SK-N-SH (cell line): ENCODE results near the gene TENT5A. TPM values are rescaled to one million over a fixed set of nuclear protein-coding genes. Genes with fewer than 3 reads are reported as not detected.

Experiments used
- CTCF ChIA-PET: fragments of 300-600, 350-600 bp; formaldehyde crosslinking; extraction: SDS; loops from one replicate; lab custom pipeline; 2021; lab: Yijun Ruan, JAX
- POLR2A ChIA-PET: fragments of 350-600 bp; sonication (Branson Sonifier 250); formaldehyde crosslinking; extraction: SDS; loops from one replicate; lab custom pipeline; 2020; ENCODE audit warnings: antibody characterized with exemption, inconsistent platforms; lab: Yijun Ruan, JAX
- DNase-seq: peaks from one replicate; pipeline ENCODE4 v3.0.0; 2012
- H2AFZ ChIP-seq: fragments of 200-600 bp; sonication (generic); 2 replicates; pipeline ENCODE4 v1.8.1; 2016; ENCODE audit warnings: antibody characterized with exemption, mild to moderate bottlenecking, low read depth
- H3F3A ChIP-seq: fragments of 200-600 bp; sonication (generic); replicated peaks from 2 replicates; pipeline ENCODE3; 2016; ENCODE audit warnings: antibody characterized with exemption, mild to moderate bottlenecking; ENCODE audit not compliant: insufficient read depth
- H3K27ac ChIP-seq, 2 experiments: fragments of 200-500 bp in 1 of 2; fragments of 200-600 bp in 1 of 2; sonication (Bioruptor generic) in 1 of 2; sonication (generic), shearing (Covaris generic) in 1 of 2; 2 replicates each; pipeline versions ENCODE4 v1.5.1 to v1.6.1; 2014 to 2016; ENCODE audit warnings: low read depth in 2 of 2, inconsistent platforms in 1 of 2, low read length in 1 of 2, mild to moderate bottlenecking in 1 of 2, mixed read lengths in 1 of 2
- H3K27me3 ChIP-seq: fragments of 200-600 bp; sonication (generic), shearing (Covaris generic); 2 replicates; pipeline ENCODE4 v1.6.1; 2016; ENCODE audit warnings: mixed run types; ENCODE audit not compliant: insufficient read depth
- H3K36me3 ChIP-seq, 2 experiments: fragments of 200-500 bp in 1 of 2; fragments of 200-600 bp in 1 of 2; sonication (Bioruptor generic) in 1 of 2; sonication (generic) in 1 of 2; replicated peaks in 1 of 2; 2 replicates each; pipeline versions ENCODE3 to v1.5.1; 2014 to 2016; ENCODE audit warnings: low read length in 1 of 2, mild to moderate bottlenecking in 1 of 2; ENCODE audit not compliant: insufficient read depth in 2 of 2, control insufficient read depth in 1 of 2
- H3K4me1 ChIP-seq, 2 experiments: fragments of 200-500 bp in 1 of 2; fragments of 200-600 bp in 1 of 2; sonication (Bioruptor generic) in 1 of 2; sonication (generic), shearing (Covaris generic) in 1 of 2; 2 replicates each; pipeline versions ENCODE4 v1.5.1 to v1.6.1; 2014 to 2016; ENCODE audit warnings: low read depth in 1 of 2, low read length in 1 of 2, mixed run types in 1 of 2; ENCODE audit not compliant: insufficient read depth in 2 of 2, control insufficient read depth in 1 of 2
- H3K4me2 ChIP-seq: fragments of 200-600 bp; sonication (generic), shearing (Covaris generic); 2 replicates; pipeline ENCODE4 v1.6.1; 2017; ENCODE audit warnings: mixed run types
- H3K4me3 ChIP-seq, 2 experiments: fragments of 200-500 bp in 1 of 2; fragments of 200-600 bp in 1 of 2; sonication (Bioruptor generic) in 1 of 2; sonication (generic), shearing (Covaris generic) in 1 of 2; 2 replicates each; pipeline versions ENCODE4 v1.5.1 to v1.8.1; 2014 to 2016; ENCODE audit warnings: low read depth in 2 of 2, inconsistent platforms in 1 of 2, low read length in 1 of 2, mild to moderate bottlenecking in 1 of 2, mixed read lengths in 1 of 2, moderate library complexity in 1 of 2
- H3K79me2 ChIP-seq: fragments of 200-600 bp; sonication (generic); 2 replicates; pipeline ENCODE4 v1.8.1; 2017; ENCODE audit warnings: mild to moderate bottlenecking; ENCODE audit not compliant: insufficient read depth
- H3K9ac ChIP-seq: fragments of 200-600 bp; sonication (generic); 2 replicates; pipeline ENCODE4 v1.6.1; 2017; ENCODE audit warnings: mixed run types
- H3K9me2 ChIP-seq: fragments of 200-600 bp; sonication (generic); 2 replicates; pipeline ENCODE4 v1.6.1; 2017; ENCODE audit warnings: mixed run types
- H3K9me3 ChIP-seq: fragments of 200-600 bp; sonication (generic); 2 replicates; pipeline ENCODE4 v1.6.1; 2017; ENCODE audit warnings: mixed run types, mild to moderate bottlenecking, moderate library complexity
- H4K20me1 ChIP-seq: fragments of 200-600 bp; sonication (generic); 2 replicates; pipeline ENCODE4 v1.6.1; 2017; ENCODE audit warnings: mild to moderate bottlenecking, mixed run types; ENCODE audit not compliant: insufficient read depth
- ELF1 ChIP-seq: IDR thresholded peaks from 2 replicates; pipeline ENCODE4 v1.4.0; 2012
- GATA2 ChIP-seq: sonication (generic); formaldehyde crosslinking; IDR thresholded peaks from 2 replicates; pipeline ENCODE4 v1.5.0; 2020; ENCODE audit warnings: mild to moderate bottlenecking, missing genetic modification reagents
- POLR2AphosphoS5 ChIP-seq: IDR thresholded peaks from 2 replicates; pipeline ENCODE4 v1.6.1; 2012; ENCODE audit warnings: low read depth, low read length
- WGBS: methylation state at CpG from one replicate; pipeline ENCODE4 v1.1.6; 2017; ENCODE audit warnings: low lambda C conversion rate; 5-methylcytosine and 5-hydroxymethylcytosine counted together
- polyA plus RNA-seq, 3 experiments: library from polyadenylated mRNA; depleted of rRNA; stranded (reverse); fragments of >200 nt; gene quantifications; 2 replicates each; pipeline ENCODE4 v1.2.3, GENCODE V29; 2012
- TF ChIP-seq, protein P1 (sequence below): fragments of 150-350 bp; IDR thresholded peaks from 2 replicates; pipeline ENCODE4 v1.6.1; 2017; ENCODE audit warnings: antibody characterized with exemption, low read length, low read depth, borderline replicate concordance
- TF ChIP-seq, protein P2 (sequence below): IDR thresholded peaks from 2 replicates; pipeline ENCODE4 v1.6.1; 2012; ENCODE audit warnings: mild to moderate bottlenecking, low read depth, low read length, moderate library complexity

The TENT5A gene
- polyA plus RNA-seq, 1 of the 3 experiments (the other 2 are of a cell fraction): 4.9 TPM

DNA sequence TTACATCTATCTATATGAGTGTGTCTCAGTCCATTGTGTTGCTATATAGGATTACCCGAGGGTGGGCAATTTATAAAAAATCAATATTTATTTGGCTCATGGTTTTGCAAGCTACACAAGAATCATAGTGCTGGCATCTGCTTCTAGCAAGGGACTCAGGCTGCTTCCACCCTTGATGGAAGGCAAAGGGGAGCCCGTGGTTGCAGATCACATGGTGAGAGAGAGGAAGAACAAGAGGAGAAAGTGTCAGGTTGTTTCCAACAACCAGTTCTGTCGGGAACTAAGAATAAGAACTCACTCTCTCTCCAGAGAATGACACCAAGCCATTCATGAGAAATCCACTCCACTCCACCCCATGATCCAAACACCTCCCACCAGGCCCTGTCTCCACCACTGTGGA, 48.2 kb upstream of the TENT5A start:
- no peak overlapping the region for H3K27ac ChIP-seq
- no peaks in the 10 kb centered on the region for H3K4me1 ChIP-seq
- no peak overlapping the region for H3K9ac ChIP-seq
- no peaks in the 10 kb centered on the region; the same call in 1 of the 2 replicates for H3K9me2 ChIP-seq
- no peak for TF ChIP-seq GATA2 (CRISPR knock-in tag)
- TF ChIP-seq, all 33 proteins: peak for 0
- no peak overlapping the region for H3K4me2 ChIP-seq
- H3K27me3 ChIP-seq: no peaks in the 10 kb centered on the region
- H3K79me2 ChIP-seq: no peaks in the 10 kb centered on the region
- H3K4me3 ChIP-seq: no peak overlapping the region
- DNase-seq: no peak
- no peaks in the 10 kb centered on the region for H4K20me1 ChIP-seq
- ChIA-PET POLR2A (no interaction called here), CTCF (no interaction called here)
- 72% methylated on average over 3 of the region's 3 CpGs for WGBS
- no peaks in the 10 kb centered on the region for H3K36me3 ChIP-seq
- no peaks in the 10 kb centered on the region for H3K9me3 ChIP-seq
- H3F3A ChIP-seq: no peaks in the 10 kb centered on the region
- H2AFZ ChIP-seq: no peak overlapping the region

DNA sequence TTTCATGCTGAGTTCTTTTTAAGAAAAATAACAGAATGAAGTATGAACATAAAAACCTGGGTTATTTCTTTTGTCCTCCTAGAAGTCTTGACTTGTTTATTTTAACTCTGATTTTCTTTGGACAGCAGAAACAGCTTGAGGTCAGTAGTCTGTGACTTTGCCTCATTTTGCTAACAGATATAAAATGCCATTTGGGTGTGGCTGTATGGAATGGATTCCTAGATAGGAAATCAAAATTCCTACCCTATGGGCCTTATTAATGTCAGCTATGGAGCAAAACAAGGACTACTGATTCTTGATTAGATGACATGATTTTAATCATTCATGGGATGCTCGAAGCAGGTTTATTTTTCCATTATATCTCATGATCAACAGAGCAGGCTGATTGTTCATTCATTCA, 46.8 kb upstream of the TENT5A start:
- no peak for DNase-seq
- no peaks in the 10 kb centered on the region for H3F3A ChIP-seq
- H3K9me2 ChIP-seq: no peaks in the 10 kb centered on the region; the same call in 1 of the 2 replicates
- no peak overlapping the region for H3K27ac ChIP-seq
- 25% methylated on average over 1 of the region's 1 CpG for WGBS
- H3K4me1 ChIP-seq: no peaks in the 10 kb centered on the region
- H3K79me2 ChIP-seq: no peaks in the 10 kb centered on the region
- H3K4me3 ChIP-seq: no peak overlapping the region
- no peaks in the 10 kb centered on the region for H4K20me1 ChIP-seq
- no peak overlapping the region for H2AFZ ChIP-seq
- H3K36me3 ChIP-seq: no peaks in the 10 kb centered on the region
- H3K9ac ChIP-seq: no peak overlapping the region
- no peaks in the 10 kb centered on the region for H3K9me3 ChIP-seq
- H3K4me2 ChIP-seq: no peak overlapping the region
- POLR2A ChIA-PET: no interaction called here
- TF ChIP-seq, protein P1, sequence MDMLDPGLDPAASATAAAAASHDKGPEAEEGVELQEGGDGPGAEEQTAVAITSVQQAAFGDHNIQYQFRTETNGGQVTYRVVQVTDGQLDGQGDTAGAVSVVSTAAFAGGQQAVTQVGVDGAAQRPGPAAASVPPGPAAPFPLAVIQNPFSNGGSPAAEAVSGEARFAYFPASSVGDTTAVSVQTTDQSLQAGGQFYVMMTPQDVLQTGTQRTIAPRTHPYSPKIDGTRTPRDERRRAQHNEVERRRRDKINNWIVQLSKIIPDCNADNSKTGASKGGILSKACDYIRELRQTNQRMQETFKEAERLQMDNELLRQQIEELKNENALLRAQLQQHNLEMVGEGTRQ: no peak
- TF ChIP-seq ELF1: no peak
- CTCF ChIA-PET: no interaction called here
- H3K27me3 ChIP-seq: no peaks in the 10 kb centered on the region

- no peaks in the 10 kb centered on the region; a peak in 1 of 4 replicates for H3K4me1 ChIP-seq
- H3K36me3 ChIP-seq: no peaks in the 10 kb centered on the region
- no peaks in the 10 kb centered on the region for H3K9me3 ChIP-seq
- no peak overlapping the region for H3K27ac ChIP-seq
- no peak for DNase-seq
- no peaks in the 10 kb centered on the region for H3K27me3 ChIP-seq
- no peak overlapping the region for H3K4me2 ChIP-seq
- WGBS: 55% methylated on average over 1 of the region's 1 CpG
- H3F3A ChIP-seq: no peaks in the 10 kb centered on the region
- TF ChIP-seq POLR2AphosphoS5 (no peak), GATA2 (CRISPR knock-in tag) (no peak)
- TF ChIP-seq, protein P2, sequence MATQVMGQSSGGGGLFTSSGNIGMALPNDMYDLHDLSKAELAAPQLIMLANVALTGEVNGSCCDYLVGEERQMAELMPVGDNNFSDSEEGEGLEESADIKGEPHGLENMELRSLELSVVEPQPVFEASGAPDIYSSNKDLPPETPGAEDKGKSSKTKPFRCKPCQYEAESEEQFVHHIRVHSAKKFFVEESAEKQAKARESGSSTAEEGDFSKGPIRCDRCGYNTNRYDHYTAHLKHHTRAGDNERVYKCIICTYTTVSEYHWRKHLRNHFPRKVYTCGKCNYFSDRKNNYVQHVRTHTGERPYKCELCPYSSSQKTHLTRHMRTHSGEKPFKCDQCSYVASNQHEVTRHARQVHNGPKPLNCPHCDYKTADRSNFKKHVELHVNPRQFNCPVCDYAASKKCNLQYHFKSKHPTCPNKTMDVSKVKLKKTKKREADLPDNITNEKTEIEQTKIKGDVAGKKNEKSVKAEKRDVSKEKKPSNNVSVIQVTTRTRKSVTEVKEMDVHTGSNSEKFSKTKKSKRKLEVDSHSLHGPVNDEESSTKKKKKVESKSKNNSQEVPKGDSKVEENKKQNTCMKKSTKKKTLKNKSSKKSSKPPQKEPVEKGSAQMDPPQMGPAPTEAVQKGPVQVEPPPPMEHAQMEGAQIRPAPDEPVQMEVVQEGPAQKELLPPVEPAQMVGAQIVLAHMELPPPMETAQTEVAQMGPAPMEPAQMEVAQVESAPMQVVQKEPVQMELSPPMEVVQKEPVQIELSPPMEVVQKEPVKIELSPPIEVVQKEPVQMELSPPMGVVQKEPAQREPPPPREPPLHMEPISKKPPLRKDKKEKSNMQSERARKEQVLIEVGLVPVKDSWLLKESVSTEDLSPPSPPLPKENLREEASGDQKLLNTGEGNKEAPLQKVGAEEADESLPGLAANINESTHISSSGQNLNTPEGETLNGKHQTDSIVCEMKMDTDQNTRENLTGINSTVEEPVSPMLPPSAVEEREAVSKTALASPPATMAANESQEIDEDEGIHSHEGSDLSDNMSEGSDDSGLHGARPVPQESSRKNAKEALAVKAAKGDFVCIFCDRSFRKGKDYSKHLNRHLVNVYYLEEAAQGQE: no peak
- CTCF ChIA-PET: no interaction called here
- H2AFZ ChIP-seq: no peak overlapping the region
- no peaks in the 10 kb centered on the region; the same call in 1 of the 2 replicates for H3K9me2 ChIP-seq
- POLR2A ChIA-PET: no interaction called here
- H4K20me1 ChIP-seq: no peaks in the 10 kb centered on the region
- no peak overlapping the region for H3K9ac ChIP-seq
- H3K79me2 ChIP-seq: no peaks in the 10 kb centered on the region
- H3K4me3 ChIP-seq: no peak overlapping the region
Observed at GRCh38 chr6:81797591-81797990, 45.1 kb upstream of the TENT5A start.
